GM12878 (cell line): ENCODE data around the gene TSHZ2. TPM values are rescaled to one million over a fixed set of nuclear protein-coding genes. Genes with fewer than 3 reads are reported as not detected.

Experiments used
- ATAC-seq: fragments of 200-7000 bp; cut with Tn5 transposase; 3 replicates; pipeline ENCODE4 v1.9.1; 2020; ENCODE audit warnings: mild to moderate bottlenecking, moderate library complexity
- BruUV-seq: library from RNA; stranded (reverse); fragments of 400-500 nt; replicated peaks from 2 replicates; lab custom pipeline; 2021; lab: Mats Ljungman, UMichigan
- CTCF ChIA-PET: fragments of 300-600 bp; sonication (Branson Sonifier 250); formaldehyde crosslinking; extraction: SDS; loops from one replicate; lab custom pipeline; 2021; ENCODE audit warnings: inconsistent platforms; lab: Yijun Ruan, JAX
- POLR2A ChIA-PET: fragments of 350-600 bp; formaldehyde crosslinking; extraction: SDS; loops from one replicate; lab custom pipeline; 2021; ENCODE audit warnings: inconsistent platforms; lab: Charles Lee
- RAD21 ChIA-PET: fragments of 300-600 bp; sonication (Branson Sonifier 250); formaldehyde crosslinking; loops from one replicate; lab custom pipeline; 2023; ENCODE audit warnings: antibody characterized with exemption; ENCODE audit not compliant: unreplicated experiment; lab: Charles Lee
- SMC1A ChIA-PET: fragments of 300-600 bp; sonication (Branson Sonifier 250); formaldehyde crosslinking; loops from one replicate; lab custom pipeline; 2023; ENCODE audit not compliant: unreplicated experiment, uncharacterized antibody; lab: Charles Lee
- DNase-seq: peaks from one replicate; pipeline ENCODE4 v3.0.0-alpha.2; 2011; ENCODE audit warnings: low read depth, low spot score
- FAIRE-seq: peaks from 3 replicates; lab custom pipeline; 2011; peaks lifted over from hg19 to GRCh38; lab: Jason Lieb, UNC
- H2AFZ ChIP-seq: 2 replicates; pipeline ENCODE4 v1.6.0; 2011; ENCODE audit warnings: low read depth, low read length, control low read depth; ENCODE audit not compliant: control insufficient read depth
- H3K27ac ChIP-seq: 2 replicates; pipeline ENCODE4 v1.5.1; 2011; ENCODE audit warnings: control low read depth; ENCODE audit not compliant: control insufficient read depth, insufficient read depth
- H3K27me3 ChIP-seq, 2 experiments: replicated peaks in 1 of 2; 2 replicates each; pipeline versions ENCODE4 v1.6.0 to v1.6.1; 2011; ENCODE audit warnings: low read length in 1 of 2; ENCODE audit not compliant: control insufficient read depth in 2 of 2, insufficient read depth in 2 of 2
- H3K36me3 ChIP-seq, 2 experiments: 2 replicates each; pipeline ENCODE4 v1.5.1; 2011; ENCODE audit warnings: low read length in 1 of 2; ENCODE audit not compliant: control insufficient read depth in 2 of 2, insufficient read depth in 2 of 2
- H3K4me1 ChIP-seq: 2 replicates; pipeline ENCODE4 v1.6.1; 2011; ENCODE audit warnings: mild to moderate bottlenecking, low read length, moderate library complexity, mixed read lengths; ENCODE audit not compliant: control insufficient read depth, insufficient read depth
- H3K4me2 ChIP-seq: 2 replicates; pipeline ENCODE4 v1.6.0; 2011; ENCODE audit warnings: control low read depth; ENCODE audit not compliant: control insufficient read depth, insufficient read depth
- H3K4me3 ChIP-seq: fragments of 200-600 bp; sonication (generic); 2 replicates; pipeline ENCODE4 v1.5.1; 2016
- H3K79me2 ChIP-seq: 2 replicates; pipeline ENCODE4 v1.6.0; 2011; ENCODE audit warnings: low read length; ENCODE audit not compliant: control insufficient read depth, insufficient read depth
- H3K9ac ChIP-seq: 2 replicates; pipeline ENCODE4 v1.8.0; 2011; ENCODE audit warnings: low read length, control low read depth, mixed read lengths; ENCODE audit not compliant: control insufficient read depth, insufficient read depth
- H3K9me3 ChIP-seq: replicated peaks from 3 replicates; pipeline ENCODE4 v1.5.1; 2011; ENCODE audit warnings: mild to moderate bottlenecking, low read length; ENCODE audit not compliant: control insufficient read depth, insufficient read depth
- H4K20me1 ChIP-seq: 2 replicates; pipeline ENCODE4 v1.6.0; 2011; ENCODE audit not compliant: control insufficient read depth, insufficient read depth
- CEBPB ChIP-seq, 2 experiments: fragments of 150-350 bp in 1 of 2; IDR thresholded peaks; 2 replicates each; pipeline ENCODE4 v1.6.1; 2012 to 2014; ENCODE audit warnings: low read depth in 2 of 2, low read length in 2 of 2, borderline replicate concordance in 1 of 2, inconsistent platforms in 1 of 2
- EP300 ChIP-seq, 2 experiments: fragments of 150-350 bp in 1 of 2; IDR thresholded peaks; 2 replicates each; pipeline ENCODE4 v1.6.1; 2011 to 2012; ENCODE audit warnings: low read depth in 2 of 2, low read length in 2 of 2, borderline replicate concordance in 1 of 2, improper control_type of control experiment in 1 of 2, inconsistent platforms in 1 of 2; ENCODE audit not compliant: control insufficient read depth in 1 of 2
- IKZF1 ChIP-seq: fragments of 450-650 bp; conservative IDR thresholded peaks from 2 replicates; pipeline ENCODE4 v1.6.1; 2017; ENCODE audit warnings: antibody characterized with exemption, mild to moderate bottlenecking
- KLF5 ChIP-seq: fragments of 450-650 bp; IDR thresholded peaks from 2 replicates; pipeline ENCODE4 v1.6.1; 2014; ENCODE audit warnings: mild to moderate bottlenecking; ENCODE audit not compliant: partially characterized antibody
- NFYA ChIP-seq: IDR thresholded peaks from 2 replicates; pipeline ENCODE4 v1.6.1; 2011; ENCODE audit warnings: low read depth, mild to moderate bottlenecking, low read length, improper control_type of control experiment, borderline replicate concordance
- NFYB ChIP-seq: IDR thresholded peaks from 2 replicates; pipeline ENCODE4 v1.6.1; 2011; ENCODE audit warnings: low read depth, mild to moderate bottlenecking, low read length, improper control_type of control experiment, moderate library complexity; ENCODE audit not compliant: insufficient read depth
- NR2C1 ChIP-seq: fragments of 450-650 bp; IDR thresholded peaks from 2 replicates; pipeline ENCODE4 v1.6.1; 2017; ENCODE audit warnings: antibody characterized with exemption, mild to moderate bottlenecking, moderate library complexity
- POLR2A ChIP-seq: IDR thresholded peaks from 2 replicates; pipeline ENCODE4 v1.6.1; 2011; ENCODE audit warnings: low read depth, mild to moderate bottlenecking, low read length
- SMAD1 ChIP-seq: fragments of 450-650 bp; IDR thresholded peaks from 2 replicates; pipeline ENCODE4 v1.6.1; 2018; ENCODE audit warnings: mild to moderate bottlenecking, low read depth; ENCODE audit not compliant: partially characterized antibody
- SUPT20H ChIP-seq: IDR thresholded peaks from 2 replicates; pipeline ENCODE4 v1.6.1; 2011; ENCODE audit warnings: low read depth, mild to moderate bottlenecking, low read length, moderate library complexity, borderline replicate concordance; ENCODE audit not compliant: control insufficient read depth
- ZNF384 ChIP-seq: IDR thresholded peaks from 2 replicates; pipeline ENCODE4 v1.6.1; 2012; ENCODE audit warnings: low read depth, mild to moderate bottlenecking, low read length, improper control_type of control experiment, borderline replicate concordance
- WGBS: methylation state at CpG from one replicate; pipeline ENCODE4 v1.1.6; 2016; ENCODE audit warnings: low lambda C conversion rate; ENCODE audit not compliant: insufficient replicate concordance, insufficient coverage; ENCODE audit errors: missing lambda C conversion rate; 5-methylcytosine and 5-hydroxymethylcytosine counted together
- in situ Hi-C: fragments of 300-500 bp; cut with MboI; formaldehyde crosslinking; loops from 9 replicates; pipeline ENCODE4 v1.14.3; 2018; ENCODE audit warnings: mixed read lengths
- intact Hi-C: fragments of 100-400 bp; cut with micrococcal nuclease; formaldehyde crosslinking; loops from one replicate; pipeline ENCODE4 v1.14.2; 2022; ENCODE audit not compliant: unreplicated experiment
- polyA plus RNA-seq, 11 experiments: library from polyadenylated mRNA; depleted of rRNA in 4 of 11; unstranded in 6 of 11; stranded (reverse) in 5 of 11; fragments of >200 nt; fragmentation: Nextera tagmentation in 4 of 11; fragmentation: Illumina TruSeq in 1 of 11; extraction: Ambion mirVana in 4 of 11; extraction: Trizol in 1 of 11; gene quantifications; 1 replicate in 1 of 11; 2 replicates in 10 of 11; pipeline versions ENCODE4 v1.2.1 to v1.2.3, GENCODE V29; 2011 to 2016; ENCODE audit warnings: inconsistent platforms in 2 of 11, missing spikeins in 2 of 11, low read depth in 1 of 11
- total RNA-seq, 4 experiments: library from RNA; depleted of rRNA in 3 of 4; stranded (reverse); fragments of >200 nt in 3 of 4; fragmentation: Illumina TruSeq in 1 of 4; extraction: Trizol in 1 of 4; gene quantifications; 2 replicates each; pipeline versions ENCODE4 v1.2.1 to v1.2.3, GENCODE V29; 2013 to 2021
- TF ChIP-seq, protein P1 (sequence below): IDR thresholded peaks from 2 replicates; pipeline ENCODE4 v1.6.1; 2011; ENCODE audit warnings: borderline replicate concordance, low read depth, mild to moderate bottlenecking, moderate library complexity, low read length; ENCODE audit not compliant: insufficient read depth, poor library complexity, severe bottlenecking

Gene TSHZ2
- total and polyA plus RNA-seq, 10 of the 15 experiments (the other 5 are each of a cell fraction or from before 2014, with no cell fraction given) = 0.01 to 0.86 (median 0.13) TPM; not detected in 2

DNA sequence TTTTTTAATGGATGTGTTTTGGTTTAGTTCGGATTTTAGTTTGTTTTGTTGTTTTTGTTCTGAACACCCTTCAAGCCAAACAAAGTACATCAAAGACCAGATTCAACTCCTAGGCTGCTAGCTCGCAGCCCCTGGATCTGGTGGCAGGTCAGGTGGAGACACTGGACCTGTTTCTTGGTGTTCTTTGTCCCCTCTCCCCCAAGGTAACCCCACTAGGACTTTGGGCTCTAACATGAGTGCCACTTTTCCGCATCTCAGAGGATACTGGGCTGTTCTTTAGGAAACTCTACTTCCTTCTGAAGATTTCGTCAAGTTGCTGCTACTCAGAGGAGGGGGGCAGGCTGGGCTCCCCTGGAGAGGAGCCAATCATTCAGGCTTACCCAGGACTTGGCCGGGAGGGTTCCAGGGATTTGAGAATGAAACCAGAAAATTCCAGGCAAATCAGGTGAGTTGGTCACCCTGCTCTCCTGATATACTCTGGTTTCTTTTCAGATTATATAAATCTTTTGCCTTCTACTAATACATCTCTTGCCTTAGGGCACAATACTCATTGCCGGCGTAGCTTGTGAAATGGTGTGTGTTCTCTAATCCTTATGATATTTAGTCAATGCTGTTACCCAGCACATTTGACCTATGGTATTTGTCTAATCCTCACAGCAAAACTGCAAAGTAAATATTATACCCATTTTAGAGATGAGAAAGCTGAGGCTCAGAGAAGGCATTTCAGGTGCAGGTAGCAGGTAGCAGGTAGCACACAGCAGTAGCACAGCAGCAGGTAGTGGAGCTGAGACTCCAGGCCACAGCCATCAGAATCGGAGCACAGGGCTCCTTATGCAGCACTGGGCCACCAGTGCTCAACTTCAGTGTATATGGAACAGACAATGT lies 291.6 kb downstream of the TSHZ2 start:
- in situ Hi-C loops (no loop called here), intact Hi-C loops (no loop called here)
- FAIRE-seq = no peak
- no peak overlapping the region for H2AFZ ChIP-seq
- H3K4me3 ChIP-seq = no peak overlapping the region
- no peak overlapping the region for H3K9ac ChIP-seq
- RAD21 ChIA-PET = no interaction called here
- no peaks in the 10 kb centered on the region for H4K20me1 ChIP-seq
- H3K27me3 ChIP-seq = peaks cover 0 to 1% of the 10 kb centered on the region in 2 experiments; a peak in 2 of 4 replicates
- no peak for ATAC-seq
- POLR2A ChIA-PET = no interaction called here
- WGBS = 25% methylated on average over 8 of the region's 8 CpGs
- no peak for DNase-seq
- no peak overlapping the region for H3K4me2 ChIP-seq
- no peaks in the 10 kb centered on the region for H3K79me2 ChIP-seq
- no peaks in the 10 kb centered on the region for H3K4me1 ChIP-seq
- TF ChIP-seq KLF5 = no peak
- TF ChIP-seq NFYB = no peak
- no peak for TF ChIP-seq NFYA
- TF ChIP-seq SMAD1 = no peak
- TF ChIP-seq NR2C1 = no peak
- no peak for TF ChIP-seq SUPT20H
- TF ChIP-seq IKZF1 = no peak
- TF ChIP-seq, protein P1, sequence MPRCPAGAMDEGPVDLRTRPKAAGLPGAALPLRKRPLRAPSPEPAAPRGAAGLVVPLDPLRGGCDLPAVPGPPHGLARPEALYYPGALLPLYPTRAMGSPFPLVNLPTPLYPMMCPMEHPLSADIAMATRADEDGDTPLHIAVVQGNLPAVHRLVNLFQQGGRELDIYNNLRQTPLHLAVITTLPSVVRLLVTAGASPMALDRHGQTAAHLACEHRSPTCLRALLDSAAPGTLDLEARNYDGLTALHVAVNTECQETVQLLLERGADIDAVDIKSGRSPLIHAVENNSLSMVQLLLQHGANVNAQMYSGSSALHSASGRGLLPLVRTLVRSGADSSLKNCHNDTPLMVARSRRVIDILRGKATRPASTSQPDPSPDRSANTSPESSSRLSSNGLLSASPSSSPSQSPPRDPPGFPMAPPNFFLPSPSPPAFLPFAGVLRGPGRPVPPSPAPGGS = no peak
- no peak for TF ChIP-seq POLR2A
- TF ChIP-seq CEBPB (IDR thresholded peaks at IDR 0.05; ENCODE audit: borderline replicate concordance in 1 of 2, low read depth in 2 of 2, low read length in 2 of 2) = no peak
- TF ChIP-seq ZNF384 = no peak
- no peak for TF ChIP-seq EP300 (IDR thresholded peaks at IDR 0.05; ENCODE audit: borderline replicate concordance in 1 of 2, control insufficient read depth in 1 of 2, low read depth in 2 of 2, low read length in 2 of 2)
- no peaks in the 10 kb centered on the region for H3K9me3 ChIP-seq
- CTCF ChIA-PET = interaction anchor here (0.6 to 0.7 kb wide), 2 partner anchors 15 to 540 kb away, joined by 3 read pairs; no protein-coding TSS in a partner anchor
- SMC1A ChIA-PET = no interaction called here
- BruUV-seq = no TSS peak
- H3K27ac ChIP-seq = no peak overlapping the region
- H3K36me3 ChIP-seq = no peaks in the 10 kb centered on the region
